HCEC 1CT (cell line): ENCODE measurements around the gene PHOSPHO1.

Experiments
- DNase-seq: peaks from one replicate; pipeline ENCODE4 v3.0.0-alpha.2; 2017

PHOSPHO1 gene

GRCh38 chr17:49241692-49242397, 11.3 kb upstream of the PHOSPHO1 start:
- no peak for DNase-seq

GRCh38 chr17:49241040-49241439, 10.5 kb upstream of the PHOSPHO1 start:
- DNase-seq = no peak

GRCh38 chr17:49240619-49241018, 10.0 kb upstream of the PHOSPHO1 start:
- no peak for DNase-seq

DNA sequence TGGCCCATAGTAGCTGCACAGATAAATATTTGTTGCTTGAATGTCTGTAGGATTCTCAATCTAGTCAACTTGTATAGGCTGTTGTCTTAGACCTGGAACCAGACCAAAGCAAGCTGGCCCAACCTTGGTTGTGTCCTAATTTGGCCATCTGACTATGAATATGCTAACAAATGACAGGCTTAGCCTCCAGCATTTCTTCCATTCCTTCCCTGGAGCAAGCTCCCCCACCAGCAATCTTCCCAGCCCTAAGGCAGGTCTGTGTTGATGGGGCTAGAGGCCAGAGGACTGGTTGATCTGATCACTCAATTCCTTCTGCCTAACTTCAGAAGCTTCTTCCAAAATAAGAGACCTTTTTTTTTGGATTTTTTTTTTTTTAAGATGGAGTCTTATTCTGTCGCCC, 9.4 kb upstream of the PHOSPHO1 start:
- no peak for DNase-seq

GRCh38 chr17:49235896-49236295, 5.3 kb upstream of the PHOSPHO1 start:
- DNase-seq = no peak

DNA sequence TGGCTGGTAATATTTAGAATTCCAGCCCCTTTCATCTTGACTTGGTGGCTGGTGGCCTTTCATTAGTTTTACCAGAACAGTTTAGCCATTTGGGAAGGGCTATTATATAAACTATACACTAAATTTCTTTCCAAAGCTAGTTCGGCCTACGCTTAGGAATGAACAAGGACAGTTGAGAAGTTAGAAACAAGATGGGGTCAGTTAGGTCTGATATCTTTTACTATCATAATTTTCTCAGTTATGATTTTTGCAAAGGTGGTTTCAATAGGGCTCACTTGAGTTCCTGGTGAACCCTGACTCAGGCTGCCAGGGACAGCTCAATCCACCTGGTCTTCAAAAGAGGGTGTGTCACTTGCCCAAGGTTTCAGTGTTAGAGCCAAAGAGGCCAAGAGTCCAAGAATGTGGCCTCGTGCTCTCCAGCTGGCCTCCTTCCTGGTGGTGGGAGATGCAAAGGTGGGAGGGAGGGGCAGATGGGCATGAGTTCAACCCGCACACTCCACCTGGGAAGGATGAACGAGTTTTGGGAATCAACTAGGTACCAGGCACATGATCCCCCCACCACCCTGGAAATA, 4.0 kb upstream of the PHOSPHO1 start:
- DNase-seq = no peak

GRCh38 chr17:49231563-49231894, 942 bp upstream of the PHOSPHO1 start:
- no peak for DNase-seq

- no peak for DNase-seq
Observed at GRCh38 chr17:49229805-49230600, 584 bp downstream of the PHOSPHO1 start.

- no peak for DNase-seq
Observed at GRCh38 chr17:49229076-49229804, 1.3 kb downstream of the PHOSPHO1 start.

DNA sequence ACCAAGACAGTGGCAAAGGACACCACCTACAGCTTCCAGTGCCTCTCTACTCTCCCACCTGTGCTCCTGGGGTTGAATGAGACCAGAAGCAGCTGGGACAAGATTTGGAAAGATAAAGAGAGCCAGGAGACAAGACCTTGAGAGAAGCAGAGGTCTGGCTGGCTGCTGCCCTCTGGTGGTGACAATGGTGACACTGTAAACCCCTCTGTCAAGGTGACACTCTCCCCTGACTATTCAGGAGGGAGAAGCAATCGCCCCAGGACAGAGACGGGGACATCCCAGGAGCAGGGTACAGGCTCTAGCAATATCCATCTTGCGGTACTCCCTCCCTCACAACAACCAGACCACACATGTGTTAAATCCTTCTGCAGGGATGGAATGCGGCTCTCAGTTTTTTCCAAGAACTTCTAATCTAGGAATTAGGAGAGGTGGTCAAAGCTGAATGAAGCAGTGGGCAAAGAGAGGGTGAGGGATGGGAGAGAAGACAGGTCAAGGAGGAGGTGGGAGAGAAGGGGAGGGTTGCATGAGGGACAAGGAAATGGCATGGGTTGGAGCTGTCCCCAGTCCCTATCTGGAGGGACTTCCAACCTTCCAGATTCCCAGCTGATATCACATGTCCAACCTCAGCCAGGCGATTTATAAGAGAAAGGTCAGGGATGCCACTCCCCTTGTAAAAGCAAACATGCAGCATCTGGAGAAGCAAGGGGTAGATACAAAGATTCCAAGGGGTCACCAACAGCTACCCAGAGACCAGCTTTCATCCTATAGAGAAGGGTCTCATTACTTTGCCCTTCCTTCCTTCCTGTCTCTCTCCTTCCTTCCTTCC, 2.9 kb downstream of the PHOSPHO1 start:
- DNase-seq = peak; percentile 21

DNA sequence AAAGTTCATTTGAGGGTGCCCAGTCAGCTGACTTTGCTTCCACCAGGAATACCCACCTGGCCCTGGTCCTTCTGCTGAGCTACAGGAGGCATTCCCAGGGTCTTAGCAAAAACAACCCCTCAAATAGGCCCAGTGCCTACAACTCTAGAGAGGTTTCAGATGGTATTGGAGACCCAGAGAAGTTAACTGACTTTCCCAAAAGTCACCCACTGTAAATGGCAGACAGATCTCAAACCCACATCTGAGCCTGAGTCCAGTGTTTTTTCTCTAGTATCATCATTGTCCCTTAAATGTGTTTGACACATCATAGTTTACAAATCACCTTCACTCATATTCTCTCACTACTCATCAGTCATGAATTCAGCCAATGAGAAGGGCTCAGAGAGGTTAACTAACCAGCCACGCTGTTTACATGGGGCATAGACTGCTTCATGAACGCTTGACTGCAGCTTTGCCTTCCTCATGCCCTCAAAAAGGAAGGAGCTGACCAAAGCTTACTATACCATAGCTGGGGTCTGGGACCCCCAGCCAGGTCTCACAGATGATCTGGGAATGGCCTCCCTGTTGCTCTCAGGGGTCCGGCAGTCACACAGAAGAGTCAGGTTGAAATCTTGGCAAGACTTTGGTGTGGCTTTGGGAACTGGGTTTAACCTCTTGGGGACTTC, 3.7 kb downstream of the PHOSPHO1 start:
- DNase-seq = no peak

DNA sequence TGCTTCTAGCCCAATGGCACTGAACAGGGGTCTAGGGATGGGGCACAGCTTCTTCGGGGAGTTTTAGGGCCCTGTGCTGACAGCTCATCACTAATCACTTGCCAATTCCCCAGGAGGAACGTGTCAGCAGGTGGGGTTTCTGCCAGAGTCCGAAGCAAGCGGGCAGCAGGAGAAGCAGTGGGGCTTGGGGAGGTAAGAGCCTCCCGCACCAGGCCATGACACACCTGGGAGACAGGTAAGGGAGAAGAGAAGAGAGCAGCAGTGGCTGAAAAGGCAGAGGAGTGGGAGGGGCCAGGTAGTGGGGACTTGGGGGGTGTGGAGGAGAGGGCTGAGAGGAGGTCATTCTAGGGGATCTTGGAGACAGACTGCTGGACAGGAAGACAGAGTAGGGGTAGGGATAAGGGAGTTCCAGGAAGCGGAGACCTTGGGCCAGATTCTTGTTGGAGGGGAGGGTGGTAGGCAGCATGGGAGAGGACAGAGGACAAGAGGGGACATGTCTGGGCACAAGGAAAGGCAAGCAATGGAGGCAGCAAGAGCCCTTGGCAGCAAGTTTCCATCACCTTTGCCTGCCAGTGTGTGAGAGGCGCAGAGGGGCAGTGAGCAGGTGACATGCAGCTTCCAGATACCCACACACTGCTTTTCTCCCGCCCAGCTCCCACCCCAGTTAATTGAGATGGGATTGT, 4.9 kb downstream of the PHOSPHO1 start:
- DNase-seq = no peak

- no peak for DNase-seq
Observed at GRCh38 chr17:49224997-49225337, 5.6 kb downstream of the PHOSPHO1 start.

DNA sequence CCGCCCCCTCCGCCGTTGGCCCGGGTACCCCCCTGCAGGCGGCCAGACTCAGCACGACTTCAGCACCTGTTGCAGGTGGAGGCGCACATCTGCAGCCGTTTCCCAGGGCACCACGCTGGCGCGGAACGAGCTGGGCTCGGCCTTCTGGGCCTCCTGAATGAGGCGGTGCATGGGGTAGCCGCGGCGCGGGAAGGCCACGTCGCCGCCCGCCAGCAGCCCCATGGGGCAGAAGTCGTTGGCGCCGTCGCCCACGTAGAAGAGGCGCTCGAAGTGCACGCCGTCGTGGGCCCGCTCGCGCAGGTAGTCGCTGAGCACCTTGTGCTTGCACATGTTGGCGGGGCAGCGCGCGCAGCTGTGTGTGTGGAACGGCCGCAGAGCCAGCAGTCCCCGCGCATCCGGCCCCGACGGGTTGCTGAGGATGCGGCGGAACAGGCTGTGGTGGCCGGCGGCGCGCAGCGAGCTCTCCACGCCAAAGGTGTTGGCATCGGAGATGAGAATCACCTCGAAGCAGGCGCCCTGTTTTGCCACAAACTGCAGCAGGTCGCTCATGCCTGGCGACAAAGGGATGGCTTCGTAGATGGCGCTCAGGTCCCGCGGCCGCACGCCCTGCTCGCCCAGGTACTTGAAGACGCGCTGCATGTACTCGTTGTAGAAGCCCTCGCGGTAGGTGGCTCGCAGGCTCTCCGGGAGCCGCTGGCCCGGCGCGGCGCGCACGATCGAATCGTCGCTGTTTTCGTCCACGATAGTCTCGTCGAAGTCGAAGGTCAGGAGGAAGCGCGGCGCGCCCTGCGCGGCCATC, 6.2 kb downstream of the PHOSPHO1 start:
- DNase-seq = no peak

DNA sequence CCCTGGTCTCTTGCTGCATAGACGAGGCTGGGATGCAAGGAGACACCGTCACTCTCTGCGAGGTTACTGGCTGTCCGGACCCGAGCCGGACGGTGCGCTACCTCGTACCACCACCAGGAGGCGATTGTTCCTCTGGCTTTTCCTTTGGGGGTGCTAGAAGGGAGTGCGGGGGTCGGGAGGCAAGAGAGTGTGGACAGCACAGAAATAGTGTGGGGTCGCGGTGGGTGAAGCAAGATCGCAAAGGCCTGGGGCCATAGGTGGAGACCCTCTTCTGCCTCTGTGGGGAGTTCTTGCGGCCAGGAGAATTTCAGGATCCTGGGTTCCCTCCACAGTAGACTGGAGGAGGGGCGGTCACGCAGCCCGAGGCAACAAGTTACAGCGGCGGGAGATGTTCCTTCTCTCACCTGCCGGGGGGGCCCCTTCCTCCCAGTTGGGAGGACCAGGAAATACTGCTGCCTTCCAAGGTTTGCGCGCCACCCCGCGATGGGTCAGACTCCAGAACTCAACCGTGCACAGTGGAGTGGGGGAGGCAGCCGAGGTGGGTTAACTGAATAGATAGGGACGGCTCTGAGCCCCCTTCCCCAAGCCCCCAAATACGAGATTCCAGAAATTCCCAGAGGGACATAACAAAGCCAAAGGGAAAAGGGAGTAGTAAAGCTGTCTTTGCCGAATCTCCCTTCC, 6.9 kb downstream of the PHOSPHO1 start:
- peak; percentile 15 for DNase-seq

DNA sequence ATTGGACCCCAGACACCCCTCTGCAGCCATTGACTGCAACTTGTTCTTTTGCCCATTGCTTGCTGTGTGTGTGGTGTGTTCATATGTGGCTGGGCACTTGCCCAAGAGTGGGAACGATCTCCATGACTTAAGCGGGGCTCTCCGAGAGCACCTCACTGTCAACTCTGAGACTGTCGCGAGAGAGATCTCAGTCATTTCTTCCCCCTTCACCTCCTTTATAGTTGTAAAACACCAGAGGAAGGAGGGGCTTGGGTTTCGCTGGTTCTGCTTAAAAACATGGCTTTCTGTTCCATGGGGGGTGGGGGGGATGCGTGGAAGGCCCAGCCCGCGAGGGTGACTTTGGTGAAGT, 7.4 kb downstream of the PHOSPHO1 start:
- DNase-seq = no peak

DNA sequence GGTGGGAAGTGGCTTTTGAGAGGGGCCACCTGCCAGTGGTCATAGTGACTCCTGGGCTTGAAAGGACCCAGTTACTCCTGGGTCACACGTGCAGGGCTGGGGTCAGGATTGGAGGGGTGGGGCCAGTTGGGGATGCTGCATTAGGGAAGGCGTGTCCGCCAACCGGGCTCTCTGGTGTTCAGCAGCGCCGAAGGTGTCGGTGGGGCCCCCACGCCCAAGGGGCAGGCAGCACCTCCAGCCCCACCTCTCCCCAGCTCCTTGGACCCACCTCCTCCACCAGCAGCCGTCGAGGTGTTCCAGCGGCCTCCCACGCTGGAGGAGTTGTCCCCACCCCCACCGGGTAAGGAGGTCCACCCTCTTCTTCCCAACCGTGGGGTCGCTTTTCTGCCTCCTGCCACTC, 10.6 kb downstream of the PHOSPHO1 start:
- no peak for DNase-seq

GRCh38 chr17:49218941-49219913, 11.4 kb downstream of the PHOSPHO1 start:
- no peak for DNase-seq
